ENCODE data around the gene TBP. TPM values are rescaled to one million over a fixed set of nuclear protein-coding genes. Genes with fewer than 3 reads are reported as not detected.
A peak's percentile ranks its signal among the peaks of the same experiment; 100 is the strongest.
"Not testable (repeated sequence)": the region's sequence is repeated elsewhere in the genome, so short reads cannot be mapped to it uniquely, and the experiment has no call there.

Gene TBP
- 12.7 TPM for total RNA-seq
- polyA plus RNA-seq = 22.7 TPM
- long read RNA-seq, donor 1, partial matches to known transcripts = 8 of 9 reads
- long read RNA-seq, donor 1, other reads (novel, unspliced or antisense) = 0 of 9 reads
- long read RNA-seq, donor 2 = 0 reads
- long read RNA-seq, donor 3, partial matches to known transcripts = 6 of 12 reads
- long read RNA-seq, donor 3, other reads (novel, unspliced or antisense) = 0 of 12 reads
- long read RNA-seq, donor 4, partial matches to known transcripts = 5 of 7 reads
- long read RNA-seq, donor 4, other reads (novel, unspliced or antisense) = 0 of 7 reads
- long read RNA-seq, donor 5, transcript TBP-202 (8 exons, 1,903 nt) = major isoform, 5 of 16 reads
- long read RNA-seq, donor 5, partial matches to known transcripts = 11 of 16 reads
- long read RNA-seq, donor 5, other reads (novel, unspliced or antisense) = 0 of 16 reads
- long read RNA-seq, donor 6, partial matches to known transcripts = 10 of 13 reads
- long read RNA-seq, donor 6, other reads (novel, unspliced or antisense) = 0 of 13 reads
- long read RNA-seq, donor 7, transcript TBP-202 (8 exons, 1,903 nt) = major isoform, 5 of 12 reads
- long read RNA-seq, donor 7, partial matches to known transcripts = 5 of 12 reads
- long read RNA-seq, donor 7, other reads (novel, unspliced or antisense) = 0 of 12 reads
- long read RNA-seq, donor 8, partial matches to known transcripts = 5 of 8 reads
- long read RNA-seq, donor 8, other reads (novel, unspliced or antisense) = 0 of 8 reads
- long read RNA-seq, donor 9, partial matches to known transcripts = 21 of 25 reads
- long read RNA-seq, donor 9, other reads (novel, unspliced or antisense) = 0 of 25 reads
- long read RNA-seq, donor 10, partial matches to known transcripts = 0 of 1 reads
- long read RNA-seq, donor 10, other reads (novel, unspliced or antisense) = 0 of 1 reads

GRCh38 chr6:170554013-170554795 lies at the start of gene TBP:
Gene TBP, plus strand, starts transcription at chr6:170554369. Its CDS starts 2,661 bp downstream, at chr6:170557030.
- Histone ChIP-seq H3K27ac (ENCODE audit: low read depth in 1 of 2, low read length in 1 of 2) (peak within 1 kb of the TSS; percentile 96 to 98), H3K27me3 (ENCODE audit: control insufficient read depth in 2 of 2, insufficient read depth in 1 of 2, low read length in 1 of 2) (no peaks in the 10 kb centered on the region), H3K36me3 (ENCODE audit: control insufficient read depth in 2 of 2, insufficient read depth in 2 of 2, low read length in 1 of 2) (peaks cover 0 to 20% of the 10 kb centered on the region in 2 donors), H3K4me3 (ENCODE audit: low read length in 2 of 2) (peak within 1 kb of the TSS; percentile 81 to 87), H3K9me3 (ENCODE audit: control insufficient read depth in 2 of 2, insufficient read depth in 1 of 2, low read length in 1 of 2) (no peaks in the 10 kb centered on the region), H3K4me1 (ENCODE audit: control insufficient read depth in 2 of 2, insufficient read depth in 2 of 2, low read length in 2 of 2) (peaks cover 14 to 15% of the 10 kb centered on the region in 2 donors)
- WGBS = under 1% methylated on average over 51 of the region's 51 CpGs
- DNase-seq (ENCODE audit: low read depth in 6 of 9, low spot score in 9 of 9) = peak; percentile 94 to 99 (median 97)

GRCh38 chr6:170504479-170504878 lies 49.7 kb upstream of the TBP start:
- Histone ChIP-seq H3K4me1 (ENCODE audit: control insufficient read depth in 2 of 2, insufficient read depth in 2 of 2, low read length in 2 of 2) (no peaks in the 10 kb centered on the region), H3K9me3 (ENCODE audit: control insufficient read depth in 2 of 2, insufficient read depth in 1 of 2, low read length in 1 of 2) (peaks cover 0 to 12% of the 10 kb centered on the region in 2 donors), H3K27me3 (ENCODE audit: control insufficient read depth in 2 of 2, insufficient read depth in 1 of 2, low read length in 1 of 2) (no peaks in the 10 kb centered on the region), H3K4me3 (ENCODE audit: low read length in 2 of 2) (no peak overlapping the region), H3K36me3 (ENCODE audit: control insufficient read depth in 2 of 2, insufficient read depth in 2 of 2, low read length in 1 of 2) (no peaks in the 10 kb centered on the region), H3K27ac (ENCODE audit: low read depth in 1 of 2, low read length in 1 of 2) (no peak overlapping the region)
- no peak for DNase-seq (ENCODE audit: low read depth in 6 of 9, low spot score in 9 of 9)
- 26% methylated on average over 4 of the region's 4 CpGs for WGBS

GRCh38 chr6:170505306-170505705 lies 48.9 kb upstream of the TBP start:
- H3K9me3 ChIP-seq (ENCODE audit: control insufficient read depth in 2 of 2, insufficient read depth in 1 of 2, low read length in 1 of 2) = peaks cover 0 to 12% of the 10 kb centered on the region in 2 donors
- 50% methylated on average over 9 of the region's 9 CpGs for WGBS
- H3K36me3 ChIP-seq (ENCODE audit: control insufficient read depth in 2 of 2, insufficient read depth in 2 of 2, low read length in 1 of 2) = no peaks in the 10 kb centered on the region
- no peaks in the 10 kb centered on the region for H3K27me3 ChIP-seq (ENCODE audit: control insufficient read depth in 2 of 2, insufficient read depth in 1 of 2, low read length in 1 of 2)
- no peak overlapping the region for H3K27ac ChIP-seq (ENCODE audit: low read depth in 1 of 2, low read length in 1 of 2)
- DNase-seq (ENCODE audit: low read depth in 6 of 9, low spot score in 9 of 9) = no peak
- no peak overlapping the region for H3K4me3 ChIP-seq (ENCODE audit: low read length in 2 of 2)
- H3K4me1 ChIP-seq (ENCODE audit: control insufficient read depth in 2 of 2, insufficient read depth in 2 of 2, low read length in 2 of 2) = no peaks in the 10 kb centered on the region

DNA sequence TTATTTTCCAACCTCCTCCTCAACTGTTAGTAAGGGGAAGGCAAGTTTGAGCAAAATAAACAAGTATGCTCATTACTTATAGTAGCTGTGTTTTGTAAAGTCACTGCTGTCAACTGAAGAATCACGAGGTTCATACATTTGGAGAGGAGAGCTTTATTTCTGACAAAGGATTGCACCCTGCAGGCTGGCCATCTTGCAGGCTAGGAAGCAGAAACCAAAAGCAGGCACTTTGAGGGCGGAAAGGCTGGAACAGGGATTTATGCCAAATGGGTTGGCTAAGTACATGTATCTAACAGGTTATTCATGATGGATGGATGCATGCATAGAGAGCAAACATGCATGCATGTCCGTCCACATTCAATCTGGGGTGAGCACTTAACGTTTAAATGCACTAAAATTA lies 47.7 kb upstream of the TBP start:
- no peaks in the 10 kb centered on the region for H3K27me3 ChIP-seq (ENCODE audit: control insufficient read depth in 2 of 2, insufficient read depth in 1 of 2, low read length in 1 of 2)
- 77% methylated on average over 4 of the region's 4 CpGs for WGBS
- H3K9me3 ChIP-seq (ENCODE audit: control insufficient read depth in 2 of 2, insufficient read depth in 1 of 2, low read length in 1 of 2) = peaks cover 0 to 7% of the 10 kb centered on the region in 2 donors
- H3K4me3 ChIP-seq (ENCODE audit: low read length in 2 of 2) = no peak overlapping the region
- H3K36me3 ChIP-seq (ENCODE audit: control insufficient read depth in 2 of 2, insufficient read depth in 2 of 2, low read length in 1 of 2) = no peaks in the 10 kb centered on the region
- H3K4me1 ChIP-seq (ENCODE audit: control insufficient read depth in 2 of 2, insufficient read depth in 2 of 2, low read length in 2 of 2) = no peaks in the 10 kb centered on the region
- H3K27ac ChIP-seq (ENCODE audit: low read depth in 1 of 2, low read length in 1 of 2) = no peak overlapping the region
- DNase-seq (ENCODE audit: low read depth in 6 of 9, low spot score in 9 of 9) = no peak

- H3K9me3 ChIP-seq (ENCODE audit: control insufficient read depth in 2 of 2, insufficient read depth in 1 of 2, low read length in 1 of 2); H3K27ac ChIP-seq (ENCODE audit: low read depth in 1 of 2, low read length in 1 of 2); DNase-seq (ENCODE audit: low read depth in 6 of 9, low spot score in 9 of 9); H3K27me3 ChIP-seq (ENCODE audit: control insufficient read depth in 2 of 2, insufficient read depth in 1 of 2, low read length in 1 of 2); H3K4me1 ChIP-seq (ENCODE audit: control insufficient read depth in 2 of 2, insufficient read depth in 2 of 2, low read length in 2 of 2); H3K36me3 ChIP-seq (ENCODE audit: control insufficient read depth in 2 of 2, insufficient read depth in 2 of 2, low read length in 1 of 2); H3K4me3 ChIP-seq (ENCODE audit: low read length in 2 of 2): not testable (repeated sequence)
- WGBS = 94% methylated on average over 2 of the region's 2 CpGs
These were observed 46.4 kb upstream of the TBP start for GRCh38 chr6:170507728-170508127.

DNA sequence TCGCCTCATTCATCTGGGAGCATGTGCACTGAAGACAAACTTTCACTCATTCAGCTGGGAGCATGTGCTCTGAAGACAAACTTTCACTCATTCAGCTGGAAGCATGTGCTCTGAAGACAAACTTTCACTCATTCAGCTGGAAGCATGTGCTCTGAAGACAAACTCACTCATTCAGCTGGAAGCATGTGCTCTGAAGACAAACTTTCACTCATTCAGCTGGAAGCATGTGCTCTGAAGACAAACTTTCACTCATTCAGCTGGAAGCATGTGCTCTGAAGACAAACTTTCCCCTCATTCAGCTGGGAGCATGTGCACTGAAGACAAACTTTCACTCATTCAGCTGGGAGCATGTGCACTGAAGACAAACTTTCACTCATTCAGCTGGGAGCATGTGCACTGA lies 45.9 kb upstream of the TBP start:
- H3K27ac ChIP-seq (ENCODE audit: low read depth in 1 of 2, low read length in 1 of 2); H3K4me3 ChIP-seq (ENCODE audit: low read length in 2 of 2); H3K27me3 ChIP-seq (ENCODE audit: control insufficient read depth in 2 of 2, insufficient read depth in 1 of 2, low read length in 1 of 2); H3K4me1 ChIP-seq (ENCODE audit: control insufficient read depth in 2 of 2, insufficient read depth in 2 of 2, low read length in 2 of 2); H3K36me3 ChIP-seq (ENCODE audit: control insufficient read depth in 2 of 2, insufficient read depth in 2 of 2, low read length in 1 of 2); DNase-seq (ENCODE audit: low read depth in 6 of 9, low spot score in 9 of 9); H3K9me3 ChIP-seq (ENCODE audit: control insufficient read depth in 2 of 2, insufficient read depth in 1 of 2, low read length in 1 of 2): not testable (repeated sequence)
- WGBS = 100% methylated on average over 1 of the region's 1 CpG

GRCh38 chr6:170508892-170509722 lies 45.1 kb upstream of the TBP start:
- DNase-seq (ENCODE audit: low read depth in 6 of 9, low spot score in 9 of 9); H3K27me3 ChIP-seq (ENCODE audit: control insufficient read depth in 2 of 2, insufficient read depth in 1 of 2, low read length in 1 of 2): not testable (repeated sequence)
- 96% methylated on average over 5 of the region's 5 CpGs for WGBS

GRCh38 chr6:170509723-170510018 lies 44.5 kb upstream of the TBP start:
- Histone ChIP-seq H3K9me3 (ENCODE audit: control insufficient read depth in 2 of 2, insufficient read depth in 1 of 2, low read length in 1 of 2) (no peaks in the 10 kb centered on the region), H3K36me3 (ENCODE audit: control insufficient read depth in 2 of 2, insufficient read depth in 2 of 2, low read length in 1 of 2) (no peaks in the 10 kb centered on the region), H3K27me3 (ENCODE audit: control insufficient read depth in 2 of 2, insufficient read depth in 1 of 2, low read length in 1 of 2) (no peaks in the 10 kb centered on the region), H3K4me3 (ENCODE audit: low read length in 2 of 2) (no peak overlapping the region), H3K27ac (ENCODE audit: low read depth in 1 of 2, low read length in 1 of 2) (no peak overlapping the region), H3K4me1 (ENCODE audit: control insufficient read depth in 2 of 2, insufficient read depth in 2 of 2, low read length in 2 of 2) (no peaks in the 10 kb centered on the region)
- 94% methylated on average over 3 of the region's 3 CpGs for WGBS
- DNase-seq (ENCODE audit: low read depth in 6 of 9, low spot score in 9 of 9) = no peak

More at GRCh38 chr6:170508892-170509722, 45.1 kb upstream of the TBP start:
- H3K36me3 ChIP-seq (ENCODE audit: control insufficient read depth in 2 of 2, insufficient read depth in 2 of 2, low read length in 1 of 2); H3K4me3 ChIP-seq (ENCODE audit: low read length in 2 of 2); H3K27ac ChIP-seq (ENCODE audit: low read depth in 1 of 2, low read length in 1 of 2); H3K9me3 ChIP-seq (ENCODE audit: control insufficient read depth in 2 of 2, insufficient read depth in 1 of 2, low read length in 1 of 2); H3K4me1 ChIP-seq (ENCODE audit: control insufficient read depth in 2 of 2, insufficient read depth in 2 of 2, low read length in 2 of 2): not testable (repeated sequence)
